HG02623 (cell line): ENCODE data around the gene MORC3.
"Not testable (repeated sequence)": the region's sequence is repeated elsewhere in the genome, so short reads cannot be mapped to it uniquely, and the experiment has no call there.

Experiments
- ATAC-seq: cut with Tn5 transposase; IDR thresholded peaks from one replicate; pipeline ENCODE4 v1.9.1; 2021; ENCODE audit warnings: moderate library complexity; ENCODE audit not compliant: unreplicated experiment

MORC3 gene

GRCh38 chr21:36381841-36382589, 62.0 kb downstream of the MORC3 start:
- no peak for ATAC-seq

DNA sequence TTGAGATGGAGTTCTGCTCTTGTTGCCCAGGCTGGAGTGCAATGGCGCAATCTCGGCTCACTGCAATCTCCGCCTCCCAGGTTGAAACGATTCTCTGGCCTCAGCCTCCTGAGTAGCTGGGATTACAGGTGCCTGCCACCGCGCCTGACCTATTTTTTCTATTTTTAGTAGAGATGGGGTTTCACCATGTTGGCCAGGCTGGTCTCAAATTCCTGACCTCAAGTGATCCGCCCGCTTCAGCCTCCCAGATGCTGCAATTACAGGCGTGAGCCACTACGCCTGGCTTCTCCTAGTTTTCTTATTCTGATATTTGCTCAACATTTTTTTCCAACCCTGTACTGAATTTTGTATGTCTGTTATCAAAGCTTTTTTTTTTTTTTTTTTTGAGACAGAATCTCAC, 62.7 kb downstream of the MORC3 start:
- ATAC-seq: not testable (repeated sequence)

DNA sequence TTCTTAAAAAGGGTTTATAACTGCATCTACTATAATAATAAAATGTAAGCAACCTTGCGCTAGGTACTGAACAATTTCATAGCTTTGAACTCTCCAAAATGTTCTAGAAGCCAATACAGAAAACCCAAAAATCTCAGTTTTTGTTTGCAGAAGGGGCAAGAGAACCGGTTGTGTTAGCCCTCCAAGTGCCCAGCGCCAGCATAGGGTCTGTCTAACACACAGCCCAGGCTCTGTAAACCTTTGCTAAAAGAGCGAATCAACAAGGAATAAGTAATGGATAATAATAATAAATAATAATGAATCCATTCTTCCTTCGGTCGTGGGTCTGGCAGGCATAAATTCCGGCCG, 64.9 kb downstream of the MORC3 start:
- peak; percentile 14 for ATAC-seq

- peak; percentile 84 for ATAC-seq
Measured at GRCh38 chr21:36385233-36386030, 65.4 kb downstream of the MORC3 start, which contains the start of gene CHAF1B. Gene CHAF1B, plus strand, starts transcription at chr21:36385392. Its CDS starts 745 bp downstream, at chr21:36386137.

- ATAC-seq: no peak
Measured at GRCh38 chr21:36386031-36386642, 66.1 kb downstream of the MORC3 start.

GRCh38 chr21:36388096-36388495, 68.1 kb downstream of the MORC3 start:
- no peak for ATAC-seq

DNA sequence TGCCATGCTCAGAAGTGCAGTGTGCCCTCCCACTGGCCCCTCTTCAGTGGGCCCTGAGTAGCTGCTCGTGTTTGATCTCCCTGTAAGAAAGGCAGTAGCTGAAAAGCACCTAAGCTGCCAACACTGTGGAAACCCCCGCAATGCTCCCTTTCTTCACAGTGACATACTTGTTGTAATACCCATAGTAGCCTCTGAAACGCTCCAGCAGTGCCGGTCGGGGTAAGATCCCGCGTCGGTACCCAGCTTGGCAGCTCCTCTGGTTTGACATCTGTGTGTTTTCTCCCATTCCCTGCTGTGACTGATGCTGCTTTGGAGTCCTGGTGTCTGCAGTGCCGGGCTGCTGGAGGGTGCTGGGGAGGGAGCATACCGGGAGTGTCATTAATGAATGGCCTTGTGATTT, 68.8 kb downstream of the MORC3 start:
- ATAC-seq: no peak

DNA sequence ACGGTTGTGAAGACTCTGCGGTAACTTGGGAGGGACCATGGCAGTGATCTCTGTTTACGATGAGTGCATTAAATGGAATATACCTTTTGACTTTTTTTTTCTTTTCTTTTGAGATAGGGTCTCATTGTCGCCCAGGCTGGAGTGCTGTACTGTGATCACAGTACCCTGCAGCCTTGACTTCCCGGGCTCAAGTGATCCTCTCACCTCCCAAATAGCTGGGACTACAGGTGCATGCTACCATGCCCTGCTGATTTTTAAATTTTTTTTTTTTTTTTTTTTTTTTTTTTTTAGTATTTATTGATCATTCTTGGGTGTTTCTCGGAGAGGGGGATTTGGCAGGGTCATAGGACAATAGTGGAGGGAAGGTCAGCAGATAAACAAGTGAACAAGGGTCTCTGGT, 71.7 kb downstream of the MORC3 start:
- ATAC-seq: not testable (repeated sequence)

GRCh38 chr21:36395353-36396111, 75.5 kb downstream of the MORC3 start:
- ATAC-seq: no peak

DNA sequence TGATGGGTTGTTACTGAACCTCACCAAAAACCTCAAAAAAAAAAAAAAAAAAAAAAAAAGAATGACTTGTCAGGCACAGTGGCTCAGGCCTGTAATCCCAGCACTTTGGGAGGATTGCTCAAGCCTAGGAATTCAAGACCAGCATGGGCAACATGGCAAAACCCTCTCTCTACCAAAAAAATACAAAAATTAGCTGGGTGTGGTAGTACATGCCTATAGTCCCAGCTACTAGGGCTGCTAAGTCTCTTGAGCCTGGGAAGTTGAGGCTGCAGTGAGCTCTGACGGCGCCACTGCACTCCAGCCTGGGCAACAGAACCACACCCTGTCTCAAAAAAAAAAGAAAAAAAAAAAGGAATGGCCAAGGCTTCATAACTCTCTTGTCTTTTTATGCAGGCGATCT, 76.3 kb downstream of the MORC3 start:
- no peak for ATAC-seq

DNA sequence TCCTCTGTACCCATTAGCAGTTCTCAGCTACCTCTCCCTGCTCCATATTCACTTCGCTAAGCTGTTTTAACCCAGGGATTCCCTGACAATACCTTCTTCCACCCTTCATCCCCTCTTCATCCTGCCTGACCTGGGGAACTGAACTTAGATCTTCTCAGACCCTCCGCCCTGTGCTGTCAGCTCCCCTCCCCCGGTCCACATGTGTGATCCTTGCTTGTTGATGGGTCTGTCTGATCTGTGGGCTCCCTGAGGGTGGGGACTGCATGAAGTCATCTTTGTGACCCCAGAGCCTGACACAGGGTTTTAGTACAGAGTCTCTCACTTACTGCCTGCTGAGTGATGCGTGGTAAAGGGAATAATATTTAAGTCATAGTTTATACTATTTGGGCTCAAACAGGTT, 77.0 kb downstream of the MORC3 start:
- ATAC-seq: no peak

DNA sequence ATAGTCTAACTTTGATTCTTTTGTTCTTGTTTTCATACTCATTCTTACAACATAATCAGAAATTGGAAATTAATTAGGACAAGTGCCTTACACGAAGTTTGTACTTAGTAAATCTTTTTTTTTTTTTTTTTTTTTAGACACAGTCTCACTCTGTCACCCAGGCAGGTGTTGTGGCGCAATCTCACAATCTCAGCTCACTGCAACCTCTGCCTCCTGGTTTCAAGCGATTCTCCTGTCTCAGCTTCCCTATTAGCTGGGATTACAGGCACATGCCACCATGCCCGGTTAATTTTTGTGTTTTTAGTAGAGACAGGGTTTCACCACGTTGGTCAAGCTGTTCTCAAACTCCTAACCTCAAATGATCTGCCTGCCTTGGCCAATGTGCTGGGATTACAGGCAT, 77.6 kb downstream of the MORC3 start:
- ATAC-seq: no peak

- ATAC-seq: not testable (repeated sequence)
Measured at GRCh38 chr21:36399736-36400135, 79.7 kb downstream of the MORC3 start.

- no peak for ATAC-seq
Measured at GRCh38 chr21:36400719-36401118, 80.7 kb downstream of the MORC3 start.

GRCh38 chr21:36402339-36402738, 82.3 kb downstream of the MORC3 start:
- no peak for ATAC-seq

DNA sequence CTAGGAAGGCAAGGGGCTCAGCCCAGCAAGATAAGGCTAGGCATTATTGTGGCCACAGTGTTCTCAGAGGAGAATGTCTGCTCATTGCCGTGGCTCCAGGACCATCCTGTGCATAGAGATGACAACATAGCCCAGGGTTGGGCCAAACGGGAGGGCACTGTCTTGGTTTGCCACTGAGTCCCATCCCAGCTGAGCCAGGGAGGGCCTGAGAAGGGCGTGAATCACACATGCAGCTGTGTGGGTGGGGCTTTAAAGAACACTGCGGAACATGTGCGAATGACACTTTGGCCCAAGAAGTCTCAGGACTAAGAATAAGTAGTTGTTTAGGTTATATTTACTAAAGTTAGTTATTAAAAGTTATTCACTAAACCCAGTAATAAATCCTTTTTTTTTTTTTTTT, 83.7 kb downstream of the MORC3 start:
- ATAC-seq: no peak

- ATAC-seq: no peak
Measured at GRCh38 chr21:36408568-36408967, 88.6 kb downstream of the MORC3 start.

DNA sequence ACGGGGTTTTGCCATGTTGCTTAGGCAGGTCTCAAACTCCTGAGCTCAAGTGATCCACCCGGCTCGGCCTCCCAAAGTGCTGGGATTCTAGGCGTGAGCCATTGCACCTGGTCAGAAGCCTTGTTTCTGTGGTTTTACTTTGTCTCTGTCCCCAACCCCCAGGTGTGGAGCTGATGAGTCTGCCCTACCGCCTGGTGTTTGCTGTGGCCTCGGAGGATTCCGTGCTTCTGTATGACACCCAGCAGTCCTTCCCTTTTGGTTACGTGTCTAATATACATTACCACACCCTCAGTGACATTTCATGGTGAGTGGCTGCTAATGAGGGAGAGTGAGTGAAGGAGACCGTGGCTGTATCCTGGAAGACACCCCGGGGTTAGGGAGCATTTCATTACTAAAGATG, 91.3 kb downstream of the MORC3 start:
- no peak for ATAC-seq

GRCh38 chr21:36412916-36413315, 92.9 kb downstream of the MORC3 start:
- ATAC-seq: no peak

DNA sequence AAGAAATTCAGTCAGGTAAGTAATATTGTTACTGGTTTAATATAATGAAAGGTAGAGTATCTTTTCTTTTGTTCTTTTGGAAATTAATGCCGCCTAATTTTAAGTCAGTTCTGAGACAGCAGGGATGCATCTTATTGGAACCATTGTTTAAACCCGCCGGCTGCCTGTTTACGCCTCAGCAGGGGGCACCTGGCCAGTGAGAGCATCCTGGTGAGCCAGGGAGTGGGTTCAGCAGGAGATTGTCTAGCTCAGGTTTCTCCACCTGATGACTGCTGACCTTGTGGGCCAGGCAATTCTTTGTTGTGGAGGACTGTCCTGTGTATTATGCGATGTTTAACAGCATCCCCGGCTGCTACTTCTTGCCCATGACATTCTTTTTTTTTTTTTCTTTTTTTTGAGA, 95.4 kb downstream of the MORC3 start:
- no peak for ATAC-seq

DNA sequence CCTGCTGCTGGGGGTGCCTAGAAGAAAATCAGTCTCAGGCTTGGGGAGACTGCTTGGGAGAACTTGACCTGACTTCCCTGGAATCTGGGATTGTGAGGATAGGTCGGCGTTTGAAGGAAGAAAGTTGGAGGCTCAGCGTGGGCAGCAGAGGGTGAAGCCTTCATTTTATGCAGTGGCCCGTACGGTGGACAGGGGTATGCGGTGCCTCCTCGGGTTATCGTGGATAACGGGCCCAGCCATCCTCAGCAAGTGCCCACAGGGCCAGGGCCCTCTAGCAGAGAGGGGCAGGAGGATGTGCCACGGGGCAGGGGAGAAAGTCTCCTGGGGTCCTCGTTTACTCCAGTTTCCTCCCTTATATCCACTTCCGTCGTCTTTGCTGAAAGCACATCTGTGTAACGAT, 99.2 kb downstream of the MORC3 start:
- no peak for ATAC-seq
